Gastrocnemius medialis (tissue), 4 donors: ENCODE data around the gene DDX3X.

ENCODE experiments used
- CTCF ChIP-seq, 5 experiments: fragments of 450-650 bp in 3 of 5; fragments of 200-600 bp in 2 of 5; sonication (generic) in 2 of 5; IDR thresholded peaks in 4 of 5; conservative IDR thresholded peaks in 1 of 5; 1 replicate in 4 of 5; 2 replicates in 1 of 5; pipeline ENCODE4 v1.5.1; 2016 to 2019; ENCODE audit warnings: antibody characterized with exemption in 5 of 5, mild to moderate bottlenecking in 3 of 5, moderate library complexity in 3 of 5
- POLR2A ChIP-seq, 2 donors: fragments of 450-650 bp; IDR thresholded peaks; one replicate each; pipeline ENCODE4 v1.6.1; 2017; ENCODE audit warnings: antibody characterized with exemption in 2 of 2, mild to moderate bottlenecking in 2 of 2, moderate library complexity in 2 of 2

DNA sequence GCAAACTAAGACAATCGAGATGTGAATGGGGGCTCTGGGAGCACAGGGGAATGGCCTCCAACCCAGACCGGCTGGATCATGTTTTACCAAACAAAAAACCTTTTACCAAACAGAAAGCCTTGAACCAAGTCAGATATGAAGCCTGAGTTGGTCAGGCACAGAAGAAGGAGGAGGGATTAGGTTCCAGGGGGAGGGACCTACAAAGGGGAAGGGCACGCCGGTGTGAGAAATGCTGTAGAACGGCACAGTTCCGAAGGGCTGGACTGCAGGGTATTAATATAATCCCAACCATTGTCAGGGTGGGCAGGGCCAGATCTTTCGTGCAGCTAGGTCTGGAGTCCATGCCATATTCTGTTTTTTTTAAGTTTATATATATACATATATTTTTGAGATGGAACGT is 60.3 kb downstream of the DDX3X start:
- TF ChIP-seq CTCF (IDR thresholded peaks at IDR 0.05 in 4 of 5, conservative IDR thresholded peaks at IDR 0.05 in 1 of 5), result no peak
- TF ChIP-seq POLR2A (IDR thresholded peaks at IDR 0.05), result no peak
